ENCODE data around the gene DCTN5. TPM values are rescaled to one million over a fixed set of nuclear protein-coding genes. Genes with fewer than 3 reads are reported as not detected.
A peak's percentile ranks its signal among the peaks of the same experiment; 100 is the strongest.
"Not testable (repeated sequence)": the region's sequence is repeated elsewhere in the genome, so short reads cannot be mapped to it uniquely, and the experiment has no call there.

The DCTN5 gene
- total RNA-seq, 3 donors from 2014 or later = 80.1 to 99.5 (median 94.7) TPM

DNA sequence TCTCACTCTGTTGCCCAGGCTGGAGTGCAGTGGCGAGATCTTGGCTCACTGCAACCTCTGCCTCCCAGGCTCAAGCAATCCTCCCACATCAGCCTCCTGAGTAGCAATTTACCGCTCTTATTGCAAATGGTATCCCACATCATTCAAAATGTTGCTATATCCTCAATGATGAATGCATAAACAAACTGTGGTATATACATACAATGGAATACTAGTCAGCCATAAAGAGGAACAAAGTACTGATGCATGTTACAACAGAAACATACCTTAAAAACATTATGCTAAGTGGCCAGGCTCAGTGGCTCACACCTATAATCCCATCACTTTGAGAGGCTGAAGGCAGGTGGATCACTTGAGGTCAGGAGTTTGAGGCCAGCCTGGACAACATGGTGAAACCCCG is 9.4 kb upstream of the DCTN5 start:
- not testable (repeated sequence) for ATAC-seq; H3K4me3 Mint-ChIP-seq; DNase-seq; H3K4me1 Mint-ChIP-seq (ENCODE audit: low read depth); H3K9me3 Mint-ChIP-seq; H3K27me3 Mint-ChIP-seq (ENCODE audit: low read depth)
- H3K36me3 Mint-ChIP-seq (ENCODE audit: insufficient read depth) = peaks cover 23% of the 10 kb centered on the region

DNA sequence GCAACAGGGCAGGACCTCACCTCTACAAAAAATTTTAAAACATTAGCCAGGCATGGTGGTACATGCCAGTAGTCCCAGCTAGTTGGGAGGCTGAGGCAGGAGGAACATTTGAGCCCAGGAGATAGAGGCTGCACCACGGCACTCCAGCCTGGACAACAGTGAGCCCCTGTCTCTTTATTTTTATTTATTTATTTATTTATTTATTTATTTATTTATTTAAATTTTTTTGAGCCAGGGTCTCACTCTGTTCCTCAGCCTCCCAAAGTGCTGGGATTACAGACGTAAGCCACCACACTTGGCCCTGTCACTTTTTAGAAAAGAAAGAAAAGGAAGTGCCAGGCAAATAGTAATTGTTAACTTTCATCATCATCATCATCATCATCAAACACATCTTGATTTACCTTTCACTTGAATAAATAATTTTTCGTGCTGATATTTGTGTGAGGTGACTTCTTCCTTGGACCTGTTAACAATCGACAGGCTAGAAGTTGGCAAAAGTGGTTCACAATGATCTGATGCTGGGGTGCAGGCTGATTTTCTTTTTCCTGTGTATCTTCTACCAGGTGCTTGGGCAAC is 6.7 kb upstream of the DCTN5 start:
- DNase-seq (no peak), ATAC-seq (no peak)
- Mint-ChIP-seq H3K4me3 (no peak overlapping the region), H3K27me3 (ENCODE audit: low read depth) (no peaks in the 10 kb centered on the region), H3K4me1 (ENCODE audit: low read depth) (peaks cover 8% of the 10 kb centered on the region), H3K9me3 (no peaks in the 10 kb centered on the region), H3K36me3 (ENCODE audit: insufficient read depth) (peaks cover 22% of the 10 kb centered on the region)

DNA sequence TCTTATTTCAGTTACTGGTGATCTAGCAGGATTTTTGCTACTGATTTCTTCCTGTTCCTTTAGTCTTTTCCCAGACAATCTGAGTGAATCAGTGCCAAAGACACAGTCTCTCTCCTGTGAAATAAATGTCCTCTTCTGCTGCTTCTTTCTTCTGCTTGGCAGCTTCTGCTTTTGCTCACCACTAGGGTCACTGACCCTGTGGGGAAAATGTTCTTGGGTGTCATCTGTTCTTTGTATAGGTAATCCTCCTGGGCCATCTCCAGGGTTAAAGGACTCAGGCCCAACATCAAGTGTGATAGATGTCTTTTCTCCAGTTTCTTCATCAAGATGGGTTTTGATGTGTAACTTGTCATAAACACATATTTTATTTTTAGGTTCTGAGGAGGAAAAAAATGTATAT is 5.3 kb upstream of the DCTN5 start:
- H3K36me3 Mint-ChIP-seq (ENCODE audit: insufficient read depth) = peaks cover 16% of the 10 kb centered on the region
- DNase-seq (no peak), ATAC-seq (no peak)
- H3K4me3 Mint-ChIP-seq = no peak overlapping the region
- H3K9me3 Mint-ChIP-seq = no peaks in the 10 kb centered on the region
- H3K4me1 Mint-ChIP-seq (ENCODE audit: low read depth) = peaks cover 17% of the 10 kb centered on the region
- H3K27me3 Mint-ChIP-seq (ENCODE audit: low read depth) = no peaks in the 10 kb centered on the region

DNA sequence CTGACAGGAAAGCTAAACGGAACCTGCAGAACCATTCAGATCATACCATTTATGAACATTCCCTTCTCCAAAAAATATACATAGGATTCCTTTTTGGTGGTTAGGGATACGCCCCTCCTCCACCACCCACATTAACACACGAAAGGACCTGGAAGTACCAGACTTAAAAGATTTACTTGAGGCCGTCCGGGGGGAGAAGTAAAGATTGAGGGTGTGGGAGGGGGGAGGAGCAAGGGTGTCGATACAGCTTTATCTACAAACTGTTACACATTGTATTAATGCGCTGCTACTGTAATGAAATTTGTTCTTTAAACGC is 693 bp upstream of the DCTN5 start:
- H3K4me1 Mint-ChIP-seq (ENCODE audit: low read depth) = peaks cover 30% of the 10 kb centered on the region
- DNase-seq (peak; percentile 20), ATAC-seq (peak; percentile 33 to 44)

DNA sequence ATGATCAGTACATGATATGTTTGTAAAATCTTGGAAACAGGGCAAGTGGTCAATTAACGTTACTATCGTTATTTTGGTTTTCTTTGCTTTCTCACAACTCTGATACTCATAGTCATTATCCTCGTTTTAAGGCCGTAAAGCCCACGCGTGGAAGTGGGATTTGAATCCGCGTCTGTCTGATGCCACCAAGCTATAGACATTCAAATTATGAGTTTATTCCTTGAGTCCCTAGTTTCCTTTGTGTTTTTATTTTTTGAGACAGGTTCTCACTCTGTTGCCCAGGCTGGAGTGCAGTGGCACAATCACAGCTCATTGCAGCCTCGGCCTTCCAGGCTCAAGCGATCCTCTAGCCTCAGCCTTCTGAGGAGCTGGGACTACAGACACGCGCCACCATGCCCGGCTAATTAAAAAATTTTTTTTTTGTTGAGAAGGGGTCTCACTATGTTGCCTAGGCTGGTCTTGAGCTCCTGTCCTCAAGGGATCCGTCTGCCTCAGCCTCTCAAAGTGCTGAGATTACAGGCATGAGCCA is 1.0 kb downstream of the DCTN5 start:
- H3K36me3 Mint-ChIP-seq (ENCODE audit: insufficient read depth) = peaks cover 27% of the 10 kb centered on the region
- H3K4me1 Mint-ChIP-seq (ENCODE audit: low read depth) = peaks cover 42% of the 10 kb centered on the region
- no peaks in the 10 kb centered on the region for H3K27me3 Mint-ChIP-seq (ENCODE audit: low read depth)
- no peaks in the 10 kb centered on the region for H3K9me3 Mint-ChIP-seq
- peak overlapping the region; percentile 97 for H3K4me3 Mint-ChIP-seq
- ATAC-seq (no peak), DNase-seq (no peak)

More for the DNA sequence above, 693 bp upstream of the DCTN5 start:
- peak overlapping the region; percentile 97 for H3K4me3 Mint-ChIP-seq
- peaks cover 22% of the 10 kb centered on the region for H3K36me3 Mint-ChIP-seq (ENCODE audit: insufficient read depth)
- no peaks in the 10 kb centered on the region for H3K9me3 Mint-ChIP-seq
- no peaks in the 10 kb centered on the region for H3K27me3 Mint-ChIP-seq (ENCODE audit: low read depth)

- Mint-ChIP-seq H3K36me3 (ENCODE audit: insufficient read depth) (peaks cover 54% of the 10 kb centered on the region), H3K4me3 (no peak overlapping the region), H3K27me3 (ENCODE audit: low read depth) (no peaks in the 10 kb centered on the region), H3K9me3 (no peaks in the 10 kb centered on the region), H3K4me1 (ENCODE audit: low read depth) (peaks cover 37% of the 10 kb centered on the region)
- DNase-seq (no peak), ATAC-seq (peak; percentile 53 to 70)
Measured at GRCh38 chr16:23650674-23651416, 9.6 kb downstream of the DCTN5 start.

DNA sequence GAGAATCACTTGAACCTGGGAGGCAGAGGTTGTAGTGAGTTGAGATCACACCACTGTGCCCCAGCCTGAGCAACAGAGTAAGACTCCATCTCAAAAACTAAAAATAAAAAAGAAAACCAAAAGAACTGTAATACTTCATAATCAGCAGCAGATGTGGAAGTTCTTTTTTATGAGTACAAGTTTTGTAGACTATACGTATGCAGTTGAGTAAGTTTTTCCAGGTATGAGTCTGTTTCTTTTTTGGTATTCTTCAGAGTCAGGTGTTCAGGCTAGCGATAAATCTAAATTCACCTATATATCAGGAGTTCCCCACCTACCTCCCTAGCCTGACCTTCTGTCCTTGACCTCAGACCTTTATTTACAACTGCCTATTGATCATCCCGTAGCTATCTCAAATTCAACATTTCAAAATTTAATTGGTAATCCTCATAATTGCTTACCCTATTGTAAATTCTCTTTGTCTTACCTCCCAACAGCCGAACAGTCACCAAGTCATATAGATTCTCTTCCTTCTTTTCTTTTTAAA is 10.7 kb downstream of the DCTN5 start:
- Mint-ChIP-seq H3K36me3 (ENCODE audit: insufficient read depth) (peaks cover 49% of the 10 kb centered on the region), H3K27me3 (ENCODE audit: low read depth) (no peaks in the 10 kb centered on the region), H3K4me3 (no peak overlapping the region), H3K9me3 (no peaks in the 10 kb centered on the region), H3K4me1 (ENCODE audit: low read depth) (peaks cover 28% of the 10 kb centered on the region)
- ATAC-seq (no peak), DNase-seq (no peak)

GRCh38 chr16:23663918-23664317 is 22.7 kb downstream of the DCTN5 start:
- no peaks in the 10 kb centered on the region for H3K9me3 Mint-ChIP-seq
- no peak for ATAC-seq
- peaks cover 1% of the 10 kb centered on the region for H3K4me1 Mint-ChIP-seq (ENCODE audit: low read depth)
- no peak overlapping the region for H3K4me3 Mint-ChIP-seq
- H3K36me3 Mint-ChIP-seq (ENCODE audit: insufficient read depth) = peaks cover 83% of the 10 kb centered on the region
- no peak for DNase-seq
- H3K27me3 Mint-ChIP-seq (ENCODE audit: low read depth) = no peaks in the 10 kb centered on the region

DNA sequence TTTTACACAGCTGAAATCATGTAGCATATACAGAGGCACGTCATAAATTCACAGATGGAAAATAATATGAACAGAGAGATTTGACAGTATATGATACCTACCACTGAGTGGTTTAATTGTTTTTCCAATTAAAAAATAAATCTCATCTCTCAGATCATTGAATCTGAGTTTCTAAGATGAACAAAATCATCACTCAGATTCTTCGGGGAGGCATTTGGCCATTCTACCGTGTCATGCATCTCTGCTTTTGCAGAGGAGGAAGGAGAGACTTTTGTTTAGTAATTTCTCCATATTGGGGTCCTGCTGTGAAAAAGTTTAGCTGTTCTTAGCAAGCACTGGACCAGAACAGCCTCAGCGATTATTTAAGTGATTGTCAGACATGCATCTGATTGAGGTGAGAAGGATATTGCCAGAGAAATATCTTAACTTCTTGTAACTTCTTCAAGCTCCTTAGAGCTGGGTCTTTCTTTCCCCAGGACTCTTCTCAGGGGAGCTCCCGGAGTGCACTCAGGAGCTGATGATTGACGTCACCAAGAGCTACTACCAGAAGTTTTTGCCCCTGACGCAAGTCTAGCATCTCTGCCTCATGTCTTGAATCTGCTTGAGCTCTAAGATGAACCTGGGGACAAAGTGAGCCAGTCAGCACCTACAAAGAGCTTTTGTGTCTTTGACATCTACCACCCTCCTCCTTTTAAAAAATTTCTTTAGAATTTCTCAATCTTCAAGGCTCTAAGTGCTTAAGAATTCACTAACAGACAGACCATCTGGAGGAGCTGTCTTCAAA is 25.5 kb downstream of the DCTN5 start:
- Mint-ChIP-seq H3K4me3 (no peak overlapping the region), H3K9me3 (no peaks in the 10 kb centered on the region), H3K27me3 (ENCODE audit: low read depth) (no peaks in the 10 kb centered on the region), H3K4me1 (ENCODE audit: low read depth) (peaks cover 19% of the 10 kb centered on the region), H3K36me3 (ENCODE audit: insufficient read depth) (peaks cover 80% of the 10 kb centered on the region)
- no peak for ATAC-seq
- no peak for DNase-seq

GRCh38 chr16:23667355-23667659 is 26.0 kb downstream of the DCTN5 start:
- H3K4me3 Mint-ChIP-seq = no peak overlapping the region
- H3K27me3 Mint-ChIP-seq (ENCODE audit: low read depth) = no peaks in the 10 kb centered on the region
- H3K4me1 Mint-ChIP-seq (ENCODE audit: low read depth) = peaks cover 19% of the 10 kb centered on the region
- H3K9me3 Mint-ChIP-seq = no peaks in the 10 kb centered on the region
- H3K36me3 Mint-ChIP-seq (ENCODE audit: insufficient read depth) = peaks cover 78% of the 10 kb centered on the region
- no peak for DNase-seq
- no peak for ATAC-seq

DNA sequence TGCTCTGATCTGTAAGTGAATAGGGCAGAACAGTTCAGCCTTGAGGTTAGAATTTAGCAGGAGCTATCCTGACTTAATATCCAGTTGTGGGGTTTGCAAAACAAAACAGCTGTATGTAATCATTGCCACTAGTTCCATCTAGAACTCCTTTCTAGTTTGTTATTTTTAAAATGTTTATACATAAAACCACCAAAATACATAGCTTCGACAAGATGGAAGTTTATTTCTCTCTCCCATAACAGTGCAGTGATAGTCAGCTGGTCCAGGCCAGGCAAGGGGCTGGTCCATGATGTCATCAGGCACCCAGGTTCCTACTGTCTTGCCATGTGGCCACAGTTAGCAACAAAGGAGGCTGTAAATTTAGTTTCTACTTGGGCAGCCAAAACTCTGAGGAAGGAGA is 27.0 kb downstream of the DCTN5 start:
- Mint-ChIP-seq H3K4me1 (ENCODE audit: low read depth) (peaks cover 19% of the 10 kb centered on the region), H3K36me3 (ENCODE audit: insufficient read depth) (peaks cover 71% of the 10 kb centered on the region), H3K27me3 (ENCODE audit: low read depth) (no peaks in the 10 kb centered on the region), H3K9me3 (no peaks in the 10 kb centered on the region), H3K4me3 (no peak overlapping the region)
- DNase-seq (no peak), ATAC-seq (no peak)

DNA sequence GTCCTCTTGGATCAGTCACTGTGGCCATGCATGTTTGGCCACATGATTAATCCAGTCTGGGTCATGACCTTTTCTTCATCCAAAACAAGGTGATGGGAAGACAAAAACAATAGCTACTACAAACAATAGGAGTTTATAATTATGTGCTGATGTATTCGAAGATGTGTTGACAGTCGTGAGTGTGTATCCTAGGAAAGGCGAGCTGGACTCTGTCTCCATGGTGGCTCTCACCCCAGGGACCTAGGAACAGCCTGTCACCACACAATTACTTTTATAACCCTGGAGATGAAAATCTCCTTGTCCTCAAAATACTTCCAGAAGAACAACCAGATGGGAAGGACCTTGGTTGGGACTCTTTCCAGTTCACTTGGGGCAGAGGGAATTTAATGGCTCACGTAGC is 27.6 kb downstream of the DCTN5 start:
- Mint-ChIP-seq H3K27me3 (ENCODE audit: low read depth) (no peaks in the 10 kb centered on the region), H3K9me3 (no peaks in the 10 kb centered on the region), H3K4me3 (no peak overlapping the region), H3K36me3 (ENCODE audit: insufficient read depth) (peaks cover 71% of the 10 kb centered on the region), H3K4me1 (ENCODE audit: low read depth) (peaks cover 19% of the 10 kb centered on the region)
- ATAC-seq (no peak), DNase-seq (no peak)

DNA sequence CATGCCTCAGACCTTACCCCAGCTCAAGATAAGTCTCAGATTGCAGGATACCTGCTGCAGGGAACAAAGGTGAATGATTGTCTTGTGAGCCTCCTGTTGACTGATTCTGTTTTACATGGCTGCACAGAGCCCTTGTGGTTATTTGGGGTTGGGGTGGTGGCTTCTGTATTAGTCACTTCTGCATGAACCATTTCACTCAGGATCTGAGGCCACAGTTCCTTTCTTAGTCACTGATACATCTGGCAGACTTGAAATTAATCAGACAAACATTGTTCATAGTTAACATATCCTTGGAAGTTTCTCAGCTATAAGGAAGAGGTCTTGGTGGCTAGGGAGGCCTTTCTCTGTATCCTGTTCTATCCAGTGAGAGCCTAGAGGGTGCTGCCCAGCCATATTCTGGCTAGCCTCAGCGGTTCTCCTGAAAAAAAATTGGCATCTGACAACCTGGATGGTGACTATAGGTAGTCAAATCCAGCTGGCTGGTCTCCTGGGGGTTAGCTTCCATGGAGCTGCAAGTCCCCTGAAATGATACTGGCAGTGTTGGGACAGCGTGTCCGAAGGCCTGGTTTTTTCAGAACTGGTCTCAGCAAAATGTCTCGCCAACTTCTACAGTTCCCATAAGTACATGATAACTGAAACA is 29.0 kb downstream of the DCTN5 start:
- Mint-ChIP-seq H3K36me3 (ENCODE audit: insufficient read depth) (peaks cover 60% of the 10 kb centered on the region), H3K27me3 (ENCODE audit: low read depth) (no peaks in the 10 kb centered on the region), H3K4me3 (no peak overlapping the region), H3K4me1 (ENCODE audit: low read depth) (peaks cover 19% of the 10 kb centered on the region), H3K9me3 (no peaks in the 10 kb centered on the region)
- DNase-seq (no peak), ATAC-seq (peak; percentile 99 to 100)

DNA sequence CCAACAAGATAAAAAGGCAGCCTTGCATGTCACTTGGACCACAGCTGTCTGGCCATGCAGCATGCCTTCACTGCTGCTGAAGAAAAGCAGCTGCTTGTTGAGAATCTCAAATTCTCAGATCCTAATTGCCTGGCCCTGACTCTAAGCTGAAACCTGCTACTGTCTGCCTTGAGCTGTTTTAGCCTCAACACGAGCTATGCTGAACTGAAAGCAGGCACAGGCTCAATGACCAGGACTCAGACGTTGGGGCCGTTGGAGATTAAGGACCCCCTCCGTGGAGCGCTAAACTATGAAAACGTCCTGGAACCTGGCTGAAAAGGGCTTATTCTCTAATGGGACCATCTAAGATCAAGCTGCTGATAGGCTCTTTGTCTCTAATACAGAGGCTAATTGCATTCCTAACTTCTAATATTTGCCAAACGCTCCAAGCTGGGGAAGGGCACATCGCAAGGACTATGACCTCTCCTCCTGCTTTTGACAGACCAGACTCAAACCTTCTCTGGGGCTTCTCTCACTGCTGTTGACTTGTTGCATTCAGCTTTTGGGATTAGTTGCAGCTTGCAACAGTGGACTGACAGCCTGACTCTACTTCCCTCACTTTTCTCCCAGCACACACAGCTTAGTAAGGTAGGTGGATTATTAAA is 32.8 kb downstream of the DCTN5 start:
- DNase-seq = no peak
- Mint-ChIP-seq H3K4me3 (no peak overlapping the region), H3K4me1 (ENCODE audit: low read depth) (peaks cover 21% of the 10 kb centered on the region), H3K36me3 (ENCODE audit: insufficient read depth) (peaks cover 26% of the 10 kb centered on the region), H3K27me3 (ENCODE audit: low read depth) (no peaks in the 10 kb centered on the region), H3K9me3 (no peaks in the 10 kb centered on the region)
- no peak for ATAC-seq

Measured in activated T-cell treated with anti-CD3 and anti-CD28 coated beads, Interleukin-2, amount 50 U/mL, for 4 hours (primary cell).